ENCODE data around the gene NFS1.
"Not testable (repeated sequence)": the region's sequence is repeated elsewhere in the genome, so short reads cannot be mapped to it uniquely, and the experiment has no call there.

The NFS1 gene

GRCh38 chr20:35697696-35698297 lies 1.4 kb downstream of the NFS1 start:
- Histone ChIP-seq H3K4me3 (replicated peaks; ENCODE audit: low read depth, low read length) (peak overlapping the region; percentile 79; the same call in 1 of the 2 replicates), H3K36me3 (ENCODE audit: control insufficient read depth, insufficient read depth, low read length) (peaks cover 6% of the 10 kb centered on the region), H3K27me3 (replicated peaks; ENCODE audit: control insufficient read depth, insufficient read depth, low read length) (no peaks in the 10 kb centered on the region)
- DNase-seq (ENCODE audit: extremely low read depth, insufficient read length) = no peak
- no peak for TF ChIP-seq CTCF (IDR thresholded peaks at IDR 0.05; ENCODE audit: insufficient read depth, low read length, poor library complexity, severe bottlenecking)

DNA sequence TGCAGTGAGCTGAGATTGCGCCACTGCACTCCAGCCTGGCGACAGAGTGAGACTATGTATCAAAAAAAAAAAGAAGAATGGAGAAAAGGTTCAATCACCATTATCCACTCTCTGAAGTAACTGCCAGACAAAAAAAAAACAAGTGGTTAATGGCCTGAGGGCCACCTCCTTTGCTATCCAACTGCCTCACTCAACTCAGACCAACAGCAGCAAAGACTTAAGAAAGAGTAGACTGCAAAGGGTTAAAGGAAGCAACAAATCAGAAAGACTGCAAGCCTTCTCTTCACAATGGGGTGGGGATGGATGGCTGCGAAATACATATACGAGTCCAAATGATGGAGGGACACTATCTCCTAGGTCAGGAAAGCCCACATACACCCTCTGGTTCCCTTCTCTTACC lies 3.2 kb downstream of the NFS1 start:
- no peak for DNase-seq (ENCODE audit: extremely low read depth, insufficient read length)
- TF ChIP-seq CTCF (IDR thresholded peaks at IDR 0.05; ENCODE audit: insufficient read depth, low read length, poor library complexity, severe bottlenecking) = no peak
- H3K4me3 ChIP-seq (replicated peaks; ENCODE audit: low read depth, low read length) = no peak overlapping the region
- peaks cover 6% of the 10 kb centered on the region for H3K36me3 ChIP-seq (ENCODE audit: control insufficient read depth, insufficient read depth, low read length)
- H3K27me3 ChIP-seq (replicated peaks; ENCODE audit: control insufficient read depth, insufficient read depth, low read length) = no peaks in the 10 kb centered on the region

GRCh38 chr20:35695245-35695749 lies 3.9 kb downstream of the NFS1 start:
- no peak for DNase-seq (ENCODE audit: extremely low read depth, insufficient read length)
- Histone ChIP-seq H3K4me3 (replicated peaks; ENCODE audit: low read depth, low read length) (no peak overlapping the region), H3K27me3 (replicated peaks; ENCODE audit: control insufficient read depth, insufficient read depth, low read length) (no peaks in the 10 kb centered on the region), H3K36me3 (ENCODE audit: control insufficient read depth, insufficient read depth, low read length) (peaks cover 6% of the 10 kb centered on the region)
- no peak for TF ChIP-seq CTCF (IDR thresholded peaks at IDR 0.05; ENCODE audit: insufficient read depth, low read length, poor library complexity, severe bottlenecking)

GRCh38 chr20:35690265-35690664 lies 8.9 kb downstream of the NFS1 start:
- H3K36me3 ChIP-seq (ENCODE audit: control insufficient read depth, insufficient read depth, low read length) = peaks cover 4% of the 10 kb centered on the region
- no peaks in the 10 kb centered on the region for H3K27me3 ChIP-seq (replicated peaks; ENCODE audit: control insufficient read depth, insufficient read depth, low read length)
- no peak overlapping the region for H3K4me3 ChIP-seq (replicated peaks; ENCODE audit: low read depth, low read length)
- no peak for DNase-seq (ENCODE audit: extremely low read depth, insufficient read length)
- no peak for TF ChIP-seq CTCF (IDR thresholded peaks at IDR 0.05; ENCODE audit: insufficient read depth, low read length, poor library complexity, severe bottlenecking)

DNA sequence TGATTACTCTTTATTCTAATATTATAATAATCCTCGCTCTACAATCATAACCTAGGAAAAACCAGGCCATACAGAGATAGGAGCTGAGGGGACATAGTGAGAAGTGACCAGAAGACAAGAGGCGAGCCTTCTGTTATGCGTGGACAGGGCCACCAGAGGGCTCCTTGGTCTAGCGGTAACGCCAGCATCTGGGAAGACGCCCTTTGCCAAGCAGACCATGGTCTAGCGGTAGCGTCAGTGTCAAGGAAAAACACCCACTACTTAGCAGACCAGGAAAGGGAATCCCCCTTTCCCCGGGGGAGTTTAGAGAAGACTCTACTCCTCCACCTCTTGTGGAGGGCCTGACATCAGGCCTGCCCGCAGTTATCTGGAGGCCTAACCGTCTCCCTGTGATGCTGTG lies 12.3 kb downstream of the NFS1 start:
- TF ChIP-seq CTCF (IDR thresholded peaks at IDR 0.05; ENCODE audit: insufficient read depth, low read length, poor library complexity, severe bottlenecking) = peak; percentile 12
- not testable (repeated sequence) for H3K36me3 ChIP-seq (ENCODE audit: control insufficient read depth, insufficient read depth, low read length); H3K4me3 ChIP-seq (replicated peaks; ENCODE audit: low read depth, low read length); DNase-seq (ENCODE audit: extremely low read depth, insufficient read length); H3K27me3 ChIP-seq (replicated peaks; ENCODE audit: control insufficient read depth, insufficient read depth, low read length)

DNA sequence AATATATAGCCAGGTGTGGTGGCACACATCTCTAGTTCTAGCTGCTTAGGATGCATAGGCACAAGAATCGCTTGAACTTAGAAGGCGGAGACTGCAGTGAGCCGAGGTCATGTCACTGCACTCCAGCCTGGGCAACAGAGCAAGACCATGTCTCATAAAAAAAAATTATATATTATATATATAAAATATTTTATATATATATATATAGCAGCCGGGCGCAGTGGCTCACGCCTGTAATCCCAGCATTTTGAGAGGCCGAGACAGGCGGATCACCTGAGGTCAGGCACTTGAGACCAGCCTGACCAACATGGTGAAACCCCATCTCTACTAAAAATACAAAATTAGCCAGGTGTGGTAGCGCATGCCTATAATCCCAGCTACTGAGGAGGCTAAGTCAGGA lies 13.8 kb downstream of the NFS1 start:
- not testable (repeated sequence) for H3K36me3 ChIP-seq (ENCODE audit: control insufficient read depth, insufficient read depth, low read length); DNase-seq (ENCODE audit: extremely low read depth, insufficient read length); H3K27me3 ChIP-seq (replicated peaks; ENCODE audit: control insufficient read depth, insufficient read depth, low read length); H3K4me3 ChIP-seq (replicated peaks; ENCODE audit: low read depth, low read length)
